Small intestine (tissue), 7 donors: ENCODE measurements around the gene CRYBG1. TPM values are rescaled to one million over a fixed set of nuclear protein-coding genes. Genes with fewer than 3 reads are reported as not detected.
A peak's percentile ranks its signal among the peaks of the same experiment; 100 is the strongest.
"Not testable (repeated sequence)": the region's sequence is repeated elsewhere in the genome, so short reads cannot be mapped to it uniquely, and the experiment has no call there.

ENCODE experiments used
- DNase-seq, 2 donors: peaks; one replicate each; pipeline versions ENCODE4 v3.0.0 to v3.0.0-alpha.2; 2013
- FAIRE-seq: peaks from 2 replicates; lab custom pipeline; 2012; peaks lifted over from hg19 to GRCh38; lab: Jason Lieb, UNC
- H3K27ac ChIP-seq, 3 donors: one replicate each; pipeline ENCODE4 v1.5.1; 2013; ENCODE audit warnings: low read length in 2 of 3, mild to moderate bottlenecking in 2 of 3, control low read depth in 1 of 3, inconsistent platforms in 1 of 3, low read depth in 1 of 3, moderate library complexity in 1 of 3
- H3K27me3 ChIP-seq, 3 donors: one replicate each; pipeline ENCODE4 v1.6.1; 2013; ENCODE audit warnings: low read length in 3 of 3, inconsistent platforms in 1 of 3; ENCODE audit not compliant: control insufficient read depth in 3 of 3, insufficient read depth in 3 of 3
- H3K36me3 ChIP-seq, 3 donors: one replicate each; pipeline ENCODE4 v1.6.1; 2013; ENCODE audit warnings: low read length in 3 of 3, inconsistent platforms in 1 of 3, low read depth in 1 of 3, mild to moderate bottlenecking in 1 of 3, moderate library complexity in 1 of 3; ENCODE audit not compliant: control insufficient read depth in 3 of 3, insufficient read depth in 2 of 3
- H3K4me1 ChIP-seq, 3 donors: one replicate each; pipeline ENCODE4 v1.6.1; 2013; ENCODE audit warnings: low read length in 2 of 3, inconsistent platforms in 1 of 3, low read depth in 1 of 3, mild to moderate bottlenecking in 1 of 3, moderate library complexity in 1 of 3; ENCODE audit not compliant: control insufficient read depth in 3 of 3, insufficient read depth in 2 of 3
- H3K4me3 ChIP-seq, 3 donors: one replicate each; pipeline ENCODE4 v1.5.1; 2013; ENCODE audit warnings: low read length in 3 of 3, control low read depth in 1 of 3, inconsistent platforms in 1 of 3, low read depth in 1 of 3, mild to moderate bottlenecking in 1 of 3, moderate library complexity in 1 of 3
- H3K9me3 ChIP-seq, 2 donors: one replicate each; pipeline ENCODE4 v1.6.1; 2013; ENCODE audit warnings: low read depth in 1 of 2, low read length in 1 of 2; ENCODE audit not compliant: control insufficient read depth in 2 of 2, insufficient read depth in 1 of 2
- WGBS, 3 donors: extraction: QIAGEN DNeasy Blood & Tissue Kit; methylation state at CpG; one replicate each; pipeline ENCODE4 v1.1.7; 2013; 5-methylcytosine and 5-hydroxymethylcytosine counted together
- polyA plus RNA-seq, 4 donors: library from polyadenylated mRNA; stranded (reverse) in 3 of 4; unstranded in 1 of 4; fragments of 200-250 nt in 3 of 4; fragments of 120-200 nt in 1 of 4; gene quantifications; one replicate each; pipeline versions ENCODE4 v1.2.1 to v1.2.3, GENCODE V29; 2013
- donor health status: healthy with polysubstance abuse.
- donor health status: control.
- donor health status: control.
- donor health status: Bipolar disorder and iron deficiency.
- donor health status: healthy.

Gene CRYBG1
- polyA plus RNA-seq, 4 donors, result 13.2 to 33.9 (median 23.6) TPM

DNA sequence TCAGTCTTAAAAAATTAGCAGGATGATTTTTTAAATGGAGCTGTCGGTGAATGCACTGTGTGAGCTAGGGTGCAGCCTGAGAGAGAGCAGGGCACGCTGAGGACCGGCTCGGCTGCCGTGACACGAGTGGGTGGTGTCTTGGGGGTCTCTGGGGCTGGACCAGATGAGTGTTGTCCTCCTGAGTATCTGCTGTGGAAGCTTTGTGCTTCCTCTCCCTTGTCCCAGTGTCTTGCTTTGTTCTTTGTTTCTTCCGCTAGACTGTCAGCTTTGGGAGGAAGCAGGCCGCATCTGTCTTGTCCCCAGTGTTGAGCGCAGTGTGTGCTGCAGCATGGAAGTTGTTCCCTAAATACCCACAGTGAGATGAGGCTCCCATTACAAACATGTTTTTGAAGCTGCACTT lies 179.4 kb downstream of the CRYBG1 start:
- peaks cover 2 to 9% (median 3%) of the 10 kb centered on the region in 3 donors for H3K4me1 ChIP-seq
- no peaks in the 10 kb centered on the region for H3K9me3 ChIP-seq
- H3K27me3 ChIP-seq, result no peaks in the 10 kb centered on the region
- H3K27ac ChIP-seq, result no peak overlapping the region
- FAIRE-seq, result no peak
- WGBS, 3 donors, result 84 to 94% (median 91%) methylated on average over 9 of the region's 9 CpGs
- no peak for DNase-seq
- H3K4me3 ChIP-seq, result no peak overlapping the region
- H3K36me3 ChIP-seq, result peaks cover 0 to 25% (median 12%) of the 10 kb centered on the region in 3 donors

GRCh38 chr6:106540432-106540831 lies 179.9 kb downstream of the CRYBG1 start:
- Histone ChIP-seq H3K9me3 (no peaks in the 10 kb centered on the region), H3K27me3 (no peaks in the 10 kb centered on the region), H3K27ac (no peak overlapping the region), H3K36me3 (peaks cover 0 to 25% (median 13%) of the 10 kb centered on the region in 3 donors), H3K4me3 (no peak overlapping the region), H3K4me1 (peaks cover 2 to 9% (median 3%) of the 10 kb centered on the region in 3 donors)
- FAIRE-seq (no peak), DNase-seq (no peak)

DNA sequence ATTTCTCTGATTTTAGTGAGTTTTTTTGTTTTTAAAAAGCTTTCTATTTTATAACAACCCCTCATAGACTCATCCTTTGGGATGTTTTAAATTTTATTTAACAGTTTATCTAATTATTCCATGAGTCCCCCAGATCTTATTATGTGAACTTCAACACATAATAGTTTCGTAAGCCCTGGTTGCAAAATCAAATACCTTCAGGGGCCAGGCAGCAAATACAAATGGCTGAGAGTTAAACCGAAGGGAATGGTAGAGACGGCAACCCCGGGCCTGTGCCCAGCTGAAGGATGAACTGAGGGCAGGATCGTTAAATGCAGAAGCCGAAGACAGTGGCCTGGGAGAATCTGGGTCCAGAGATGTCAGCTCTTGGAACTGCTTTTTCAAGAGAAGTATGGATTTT lies 180.4 kb downstream of the CRYBG1 start:
- no peak overlapping the region for H3K4me3 ChIP-seq
- 91 to 95% (median 95%) methylated on average over 6 of the region's 6 CpGs for WGBS, 3 donors
- peaks cover 0 to 27% (median 13%) of the 10 kb centered on the region in 3 donors for H3K36me3 ChIP-seq
- H3K4me1 ChIP-seq, result peaks cover 2 to 9% (median 3%) of the 10 kb centered on the region in 3 donors
- H3K9me3 ChIP-seq, result no peaks in the 10 kb centered on the region
- H3K27ac ChIP-seq, result no peak overlapping the region
- DNase-seq (no peak), FAIRE-seq (no peak)
- no peaks in the 10 kb centered on the region for H3K27me3 ChIP-seq

DNA sequence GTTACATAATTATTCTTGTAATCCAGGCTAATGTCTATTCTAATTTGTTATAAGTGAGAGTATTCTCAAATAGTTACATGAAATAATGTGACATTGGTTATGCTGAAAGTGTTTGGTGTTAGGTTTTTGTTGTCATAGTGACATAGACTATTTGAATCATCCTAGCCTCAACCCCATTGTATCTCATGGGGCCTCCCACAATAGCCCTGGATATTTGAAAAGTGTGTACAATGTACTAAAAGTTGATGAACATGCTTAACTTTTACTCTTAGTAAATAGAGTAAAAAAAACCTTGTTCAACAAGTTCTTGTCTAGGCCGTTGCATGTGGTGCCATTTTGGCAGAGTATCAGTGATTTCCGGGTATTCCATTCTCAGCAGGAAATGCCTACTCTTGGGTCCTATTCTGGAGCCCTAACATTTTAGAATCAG lies 185.8 kb downstream of the CRYBG1 start:
- Histone ChIP-seq H3K4me1 (peaks cover 0 to 12% (median 2%) of the 10 kb centered on the region in 3 donors), H3K36me3 (peaks cover 0 to 18% (median 13%) of the 10 kb centered on the region in 3 donors), H3K9me3 (no peaks in the 10 kb centered on the region), H3K27me3 (no peaks in the 10 kb centered on the region), H3K27ac (peak overlapping the region in 1 of 3 donors; percentile 18), H3K4me3 (no peak overlapping the region)
- DNase-seq (no peak), FAIRE-seq (no peak)
- 40 to 58% (median 44%) methylated on average over 2 of the region's 2 CpGs for WGBS, 3 donors

GRCh38 chr6:106546691-106547414 lies 186.3 kb downstream of the CRYBG1 start:
- peaks cover 0 to 18% (median 13%) of the 10 kb centered on the region in 3 donors for H3K36me3 ChIP-seq
- H3K27ac ChIP-seq, result peak overlapping the region; percentile 20 to 61 (median 29)
- H3K9me3 ChIP-seq, result no peaks in the 10 kb centered on the region
- no peak for DNase-seq
- no peak for FAIRE-seq
- H3K4me1 ChIP-seq, result peaks cover 0 to 12% (median 2%) of the 10 kb centered on the region in 3 donors
- no peaks in the 10 kb centered on the region for H3K27me3 ChIP-seq
- 23 to 39% (median 29%) methylated on average over 5 of the region's 5 CpGs for WGBS, 3 donors
- no peak overlapping the region for H3K4me3 ChIP-seq

DNA sequence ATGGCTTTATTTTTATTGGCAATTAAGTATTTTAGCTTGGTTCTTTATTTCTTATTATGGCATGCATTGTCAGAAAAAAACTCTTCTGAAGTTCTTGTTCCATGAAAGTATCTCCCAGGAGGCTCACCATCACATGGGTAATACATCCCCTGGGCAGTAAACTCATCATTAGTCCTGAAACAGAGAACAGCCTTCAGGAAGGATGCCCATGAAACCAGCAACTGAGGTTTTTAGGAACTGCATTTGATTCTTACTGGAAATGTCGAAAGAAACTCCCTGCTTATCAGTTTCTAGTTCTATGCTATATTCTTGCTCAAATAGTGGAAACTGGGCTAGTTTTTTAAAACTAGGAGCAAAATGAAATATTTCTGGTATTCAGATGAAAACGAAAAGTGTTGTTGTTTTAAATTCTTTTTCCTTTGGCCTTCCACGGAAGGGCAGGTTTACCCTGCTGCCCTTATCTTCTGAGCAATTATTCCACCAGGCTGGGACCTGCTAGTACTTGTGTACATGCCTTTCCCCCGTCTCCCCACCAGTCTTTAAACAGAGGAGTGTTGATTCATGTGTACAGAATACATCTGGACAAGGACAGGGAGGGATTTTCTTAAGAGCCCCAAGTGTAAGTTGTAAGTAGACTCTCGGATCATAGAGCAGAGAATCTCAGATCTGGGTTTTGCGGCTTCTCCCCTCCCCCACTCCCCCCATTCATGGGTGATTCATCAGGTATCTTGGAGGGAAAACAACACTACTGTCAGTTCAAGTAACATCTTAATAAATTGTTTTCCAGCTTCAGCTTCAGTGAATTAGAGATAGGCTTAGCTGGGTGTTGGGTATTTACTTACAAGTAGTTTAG lies 187.3 kb downstream of the CRYBG1 start:
- peaks cover 0 to 16% (median 12%) of the 10 kb centered on the region in 3 donors for H3K36me3 ChIP-seq
- 27 to 41% (median 38%) methylated on average over 6 of the region's 6 CpGs for WGBS, 3 donors
- DNase-seq, result peak in 1 of 2 donors; percentile 48
- FAIRE-seq, result no peak
- H3K9me3 ChIP-seq, result no peaks in the 10 kb centered on the region
- no peak overlapping the region for H3K4me3 ChIP-seq
- H3K27ac ChIP-seq, result peak overlapping the region in 1 of 3 donors; percentile 27
- H3K4me1 ChIP-seq, result peaks cover 0 to 12% (median 2%) of the 10 kb centered on the region in 3 donors
- no peaks in the 10 kb centered on the region for H3K27me3 ChIP-seq

- not testable (repeated sequence) for H3K4me3 ChIP-seq, H3K27me3 ChIP-seq, H3K9me3 ChIP-seq, H3K27ac ChIP-seq, FAIRE-seq, DNase-seq
- 94 to 98% (median 96%) methylated on average over 3 of the region's 6 CpGs for WGBS, 3 donors
- peaks cover 0 to 12% (median 2%) of the 10 kb centered on the region in 3 donors for H3K4me1 ChIP-seq
- H3K36me3 ChIP-seq, result peaks cover 0 to 16% (median 15%) of the 10 kb centered on the region in 3 donors
Observed at GRCh38 chr6:106548926-106549455, 188.5 kb downstream of the CRYBG1 start.

DNA sequence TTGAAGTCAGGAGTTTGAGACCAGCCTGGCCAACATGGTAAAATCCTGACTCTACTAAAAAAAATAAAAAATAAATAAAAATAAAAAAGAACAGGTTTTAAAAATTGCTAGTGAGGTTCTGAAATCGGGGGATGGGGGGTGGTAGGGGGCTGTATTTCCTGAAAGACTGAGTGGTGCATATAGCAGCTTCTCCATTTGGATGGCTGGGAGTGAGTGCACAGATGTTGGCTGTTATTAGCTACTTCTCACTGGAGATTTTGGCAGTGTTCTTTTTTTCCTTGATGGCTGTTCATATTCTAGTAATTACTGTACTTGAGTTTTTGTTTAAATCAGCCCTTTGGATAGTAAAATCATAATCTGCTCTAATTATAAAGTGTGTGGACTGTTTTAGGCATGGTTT lies 189.0 kb downstream of the CRYBG1 start:
- FAIRE-seq, result no peak
- 76 to 95% (median 94%) methylated on average over 1 of the region's 1 CpG for WGBS, 3 donors
- peaks cover 0 to 19% (median 15%) of the 10 kb centered on the region in 3 donors for H3K36me3 ChIP-seq
- DNase-seq, result no peak
- no peaks in the 10 kb centered on the region for H3K27me3 ChIP-seq
- H3K9me3 ChIP-seq, result no peaks in the 10 kb centered on the region
- peaks cover 0 to 12% (median 2%) of the 10 kb centered on the region in 3 donors for H3K4me1 ChIP-seq
- H3K4me3 ChIP-seq, result no peak overlapping the region
- no peak overlapping the region for H3K27ac ChIP-seq
